GM21526 (cell line): ENCODE measurements around the gene PKD1.
"Not testable (repeated sequence)": the region's sequence is repeated elsewhere in the genome, so short reads cannot be mapped to it uniquely, and the experiment has no call there.

Experiments
- ATAC-seq: cut with Tn5 transposase; IDR thresholded peaks from one replicate; pipeline ENCODE4 v1.9.1; 2021; ENCODE audit warnings: moderate library complexity; ENCODE audit not compliant: unreplicated experiment, low FRiP score

PKD1 gene

GRCh38 chr16:2111009-2111353, 24.7 kb downstream of the PKD1 start:
- not testable (repeated sequence) for ATAC-seq

DNA sequence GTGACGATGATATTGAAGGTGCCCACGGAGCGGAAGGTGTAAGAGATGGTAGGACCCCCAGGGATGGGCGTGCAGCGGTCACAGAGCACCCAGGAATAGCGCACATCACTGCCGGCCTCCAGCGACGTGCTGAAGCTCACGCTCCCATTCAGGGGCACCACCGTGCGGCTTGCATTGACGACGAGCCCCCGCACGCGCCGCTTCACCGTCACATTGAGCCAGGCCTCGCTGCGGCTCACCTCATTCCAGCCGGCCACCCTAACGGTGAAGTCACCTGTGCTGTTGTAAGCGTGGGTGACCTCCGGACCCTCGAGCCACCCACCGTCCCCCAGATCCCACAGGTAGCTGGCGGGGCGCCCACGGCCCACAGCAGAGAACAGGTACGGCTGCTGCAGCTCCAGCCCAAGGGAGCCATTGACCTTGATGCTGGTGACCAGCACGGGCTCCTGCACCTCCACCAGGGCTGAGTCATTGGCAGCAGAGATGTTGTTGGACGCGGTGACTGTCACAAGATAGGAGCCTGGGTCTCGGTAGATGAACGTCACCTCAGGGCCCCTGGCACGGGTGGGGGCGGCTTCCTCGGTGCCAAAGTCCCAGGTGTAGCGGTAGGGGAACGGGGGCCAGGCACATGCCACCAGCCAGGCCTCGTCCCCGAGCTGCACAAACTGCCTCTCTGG, 25.2 kb downstream of the PKD1 start:
- ATAC-seq, result not testable (repeated sequence)

DNA sequence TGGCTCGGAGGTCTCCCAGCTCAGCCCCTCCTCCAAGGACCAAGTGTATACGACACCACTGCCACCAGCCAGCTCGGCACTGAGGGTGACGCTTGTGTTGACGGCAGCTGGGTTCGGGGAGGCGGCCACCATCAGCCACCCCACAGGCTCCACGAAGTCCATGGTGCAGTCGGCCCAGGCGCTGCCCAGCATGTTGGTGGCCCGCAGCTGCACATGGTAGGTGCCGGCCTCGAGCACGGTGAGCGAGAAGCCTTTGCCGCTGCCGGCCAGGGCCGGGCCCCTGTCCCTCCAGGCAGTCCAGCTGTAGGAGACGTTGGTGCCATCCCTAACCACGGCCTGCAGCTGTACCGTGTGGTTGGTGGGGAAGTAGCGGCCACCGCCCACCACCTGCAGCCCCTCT, 25.8 kb downstream of the PKD1 start:
- ATAC-seq, result not testable (repeated sequence)

DNA sequence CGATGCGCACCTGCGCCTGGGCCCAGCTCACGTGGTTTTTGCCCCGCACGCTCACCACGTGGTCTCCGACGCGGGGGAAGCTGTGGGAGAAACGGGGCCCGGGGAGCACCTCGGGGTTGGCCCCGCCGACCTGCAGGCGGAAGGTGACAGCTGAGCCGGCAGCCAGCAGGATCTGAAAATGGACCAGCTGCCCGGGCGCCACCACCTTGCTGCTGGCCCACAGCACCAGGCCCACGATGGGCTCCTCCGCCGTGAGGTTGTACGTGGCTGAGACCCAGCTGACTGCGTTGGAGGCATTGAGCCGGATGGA, 26.5 kb downstream of the PKD1 start:
- ATAC-seq, result not testable (repeated sequence)

GRCh38 chr16:2108446-2109270, 27.0 kb downstream of the PKD1 start:
- not testable (repeated sequence) for ATAC-seq

GRCh38 chr16:2107791-2108125, 27.9 kb downstream of the PKD1 start:
- not testable (repeated sequence) for ATAC-seq

GRCh38 chr16:2107121-2107790, 28.4 kb downstream of the PKD1 start:
- not testable (repeated sequence) for ATAC-seq

DNA sequence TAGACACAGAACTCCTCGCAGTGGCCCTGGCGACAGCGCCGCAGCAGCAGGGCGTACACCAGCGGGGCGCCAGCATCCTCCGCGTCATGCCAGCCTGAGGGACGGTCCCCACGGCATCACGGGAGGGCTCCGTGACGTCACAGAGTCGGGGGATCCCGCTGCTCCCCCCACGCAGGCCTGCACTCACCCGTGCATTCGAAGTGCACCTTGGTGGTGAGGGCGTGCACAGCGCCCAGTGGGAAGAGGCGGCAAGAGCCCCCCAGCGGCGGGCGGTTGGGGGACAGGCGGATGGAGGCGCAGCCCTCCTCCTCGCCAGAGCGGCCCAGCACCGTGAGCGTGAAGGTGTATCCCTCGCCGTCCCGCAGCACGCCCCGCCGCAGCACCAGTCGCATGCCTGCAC, 29.5 kb downstream of the PKD1 start:
- not testable (repeated sequence) for ATAC-seq

DNA sequence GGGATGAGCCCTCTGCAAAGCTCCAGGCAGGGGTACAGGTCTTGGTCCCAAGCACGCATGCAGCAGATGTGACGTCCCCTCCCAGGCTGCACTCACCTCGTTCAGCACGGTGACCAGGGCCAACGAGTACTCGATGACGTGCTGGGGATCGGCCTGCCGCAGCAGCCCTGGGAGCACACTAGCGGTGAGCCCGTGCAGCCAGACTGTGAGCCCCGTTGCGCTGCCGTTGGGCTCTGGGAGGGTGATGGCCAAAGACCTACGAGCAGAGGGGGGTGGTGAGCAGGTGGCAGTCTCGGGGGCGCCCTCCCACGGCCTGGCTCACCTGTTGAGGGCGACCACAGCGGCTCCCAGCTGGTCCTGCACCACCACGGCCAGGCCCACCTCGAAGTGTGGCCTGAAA, 29.9 kb downstream of the PKD1 start:
- ATAC-seq, result not testable (repeated sequence)

DNA sequence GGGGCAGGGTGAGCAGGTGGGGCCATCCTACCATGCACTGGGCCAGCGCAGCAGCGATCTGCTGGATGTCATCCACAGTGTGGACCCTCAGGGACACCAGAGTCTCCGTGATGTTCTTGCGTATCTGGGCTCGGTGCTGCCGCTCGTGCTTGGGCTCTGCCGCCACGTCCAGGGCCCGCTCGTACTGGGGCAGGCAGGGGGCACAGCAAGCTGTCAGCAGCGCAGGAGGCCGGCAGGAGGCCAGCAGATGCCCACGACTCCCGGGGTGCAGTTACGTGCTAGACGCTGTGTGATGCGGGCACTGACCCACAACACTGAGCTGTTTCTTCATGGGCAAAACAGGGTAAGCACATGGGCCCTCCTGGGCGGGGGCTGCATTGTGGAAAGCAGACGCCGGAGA, 30.4 kb downstream of the PKD1 start:
- not testable (repeated sequence) for ATAC-seq

- not testable (repeated sequence) for ATAC-seq
These were observed 31.2 kb downstream of the PKD1 start for GRCh38 chr16:2104464-2104863.

DNA sequence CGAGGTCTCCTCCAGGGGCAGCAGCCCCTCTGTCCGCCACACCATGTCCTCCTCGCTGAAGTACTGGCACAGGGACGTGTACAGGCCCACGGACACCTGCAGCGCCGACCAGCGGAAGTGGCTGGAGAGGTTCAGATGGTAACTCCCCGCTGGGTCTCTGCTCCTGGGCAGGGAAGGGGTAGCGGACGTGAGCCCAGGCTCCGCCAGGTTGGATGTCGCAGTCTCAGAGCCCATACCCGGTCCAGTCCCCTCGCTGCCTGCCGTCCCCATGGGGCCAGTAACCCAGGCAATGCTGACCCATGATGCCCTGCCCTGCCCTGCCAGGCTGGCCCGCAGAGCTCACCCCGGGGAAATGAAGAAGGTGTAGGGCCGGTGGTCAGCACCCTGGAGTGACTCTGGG, 33.2 kb downstream of the PKD1 start:
- no peak for ATAC-seq

DNA sequence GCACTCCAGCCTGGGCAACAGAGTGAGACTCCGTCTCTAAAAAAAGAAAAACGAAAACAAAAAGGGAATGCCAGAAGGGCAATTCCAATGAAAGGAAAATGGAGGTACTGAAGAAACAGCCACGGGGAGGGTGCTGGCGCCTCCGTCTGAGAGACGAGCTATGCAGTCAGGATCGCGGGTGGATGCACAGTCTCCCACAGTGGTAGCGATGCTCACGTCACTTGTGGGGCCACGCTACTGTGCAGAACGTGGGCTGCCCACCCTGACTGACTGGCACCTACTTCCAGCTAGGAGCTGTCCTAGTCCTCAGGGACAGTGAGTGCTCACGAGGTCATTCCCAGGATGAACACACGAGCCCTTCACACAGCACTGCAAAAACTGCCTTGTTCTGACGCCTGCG, 34.1 kb downstream of the PKD1 start:
- not testable (repeated sequence) for ATAC-seq

DNA sequence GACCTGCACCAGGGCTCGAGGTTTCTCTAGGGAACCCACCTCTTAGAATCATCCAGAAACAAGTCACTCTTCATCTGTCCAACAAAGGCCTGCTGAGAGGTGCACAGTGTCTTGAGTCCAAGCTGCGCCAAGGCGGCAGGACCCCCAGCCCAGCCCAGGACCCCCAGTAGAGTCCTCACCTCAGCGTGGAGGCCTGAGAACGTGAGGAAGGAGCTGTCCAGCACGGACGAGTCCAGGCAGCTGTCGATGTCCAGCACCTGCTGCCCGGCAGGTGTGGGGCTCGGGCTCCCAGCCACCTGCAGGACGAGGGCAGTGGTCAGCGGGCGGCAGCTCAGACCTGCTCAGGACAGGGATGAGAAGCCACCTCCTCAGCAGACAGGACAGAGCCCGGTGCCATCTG, 38.0 kb downstream of the PKD1 start:
- ATAC-seq, result not testable (repeated sequence)

GRCh38 chr16:2096853-2097595, 38.7 kb downstream of the PKD1 start:
- ATAC-seq, result no peak

DNA sequence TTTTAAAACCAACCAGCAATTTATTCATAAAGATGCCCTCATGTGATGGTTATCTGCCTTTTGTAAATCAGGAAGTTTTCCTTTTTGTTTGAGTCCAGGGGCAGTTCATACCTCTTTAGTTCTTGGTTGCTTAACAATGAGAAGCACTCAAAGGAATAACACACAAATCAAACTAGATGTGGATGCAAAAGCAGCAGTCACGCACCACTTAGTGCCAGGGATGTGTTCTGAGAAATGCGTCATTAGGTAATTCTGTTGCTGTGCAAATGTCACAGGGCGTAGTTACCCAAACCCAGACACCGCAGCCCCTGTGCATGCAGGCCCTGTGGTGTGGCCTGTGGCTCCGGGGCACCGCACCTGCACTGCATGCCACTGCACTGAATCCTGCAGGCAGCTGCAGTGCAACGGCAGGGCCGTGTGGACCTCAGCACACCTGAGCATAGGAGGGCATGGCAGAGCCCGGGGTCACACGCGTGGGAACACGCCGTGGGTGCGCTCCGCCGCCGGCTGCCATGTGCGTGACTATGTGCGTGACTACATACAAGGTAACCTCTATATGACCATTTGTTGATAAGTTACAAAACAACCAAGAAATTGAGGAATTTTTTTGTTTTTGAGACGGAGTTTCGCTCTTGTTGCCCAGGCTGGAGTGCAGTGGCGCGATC, 39.6 kb downstream of the PKD1 start:
- no peak for ATAC-seq

DNA sequence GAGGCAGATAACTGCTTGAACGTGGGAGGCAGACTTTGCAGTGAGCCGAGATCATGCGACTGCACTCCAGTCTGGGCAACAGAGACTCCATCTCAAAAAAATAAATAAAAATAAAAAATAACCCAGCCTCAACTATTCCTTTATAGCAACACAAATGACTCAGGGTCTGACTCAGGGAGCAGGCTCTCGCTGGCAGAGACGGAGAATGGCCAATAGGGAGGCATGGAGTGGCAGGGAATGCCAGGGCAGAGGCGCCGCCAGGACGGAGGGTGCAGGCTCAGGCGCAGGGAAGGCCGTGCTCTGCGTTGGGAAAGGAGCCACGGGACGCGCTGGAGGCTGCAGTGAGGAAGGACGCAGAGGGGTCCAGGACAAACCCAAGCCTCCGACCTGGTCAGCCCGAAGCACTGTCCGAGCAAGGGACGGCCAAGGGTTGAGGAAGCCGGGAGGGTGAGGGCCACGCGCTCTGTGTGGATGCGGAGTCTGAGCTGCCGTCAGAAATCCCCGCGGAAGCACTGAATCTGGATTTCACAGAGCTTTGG, 40.3 kb downstream of the PKD1 start:
- no peak for ATAC-seq

- no peak for ATAC-seq
These were observed 41.9 kb downstream of the PKD1 start for GRCh38 chr16:2093793-2094192.

DNA sequence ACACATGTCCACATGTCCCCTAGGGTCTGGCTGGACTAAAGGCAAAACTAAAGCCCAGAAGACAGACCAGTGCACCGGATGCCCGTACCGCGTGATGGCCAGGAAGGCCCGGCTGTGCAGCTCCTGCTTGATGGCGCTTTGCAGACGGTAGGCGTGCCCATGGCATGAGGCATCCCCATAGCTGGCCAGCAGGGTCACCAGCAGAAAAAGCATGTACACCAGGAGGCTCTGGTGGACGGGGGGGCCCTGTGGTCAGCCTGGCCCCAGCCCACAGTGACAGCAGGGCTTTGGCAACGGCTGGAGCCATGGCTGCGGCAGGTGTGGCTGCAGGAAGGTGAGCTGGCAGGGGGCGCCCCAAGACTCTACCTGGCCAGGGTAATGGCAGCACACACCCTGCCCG, 42.8 kb downstream of the PKD1 start:
- no peak for ATAC-seq

GRCh38 chr16:2092256-2092620, 43.5 kb downstream of the PKD1 start:
- no peak for ATAC-seq
